Subcutaneous abdominal adipose tissue (tissue), 5 donors: ENCODE measurements around the gene COL8A1.
"Not testable (repeated sequence)": the region's sequence is repeated elsewhere in the genome, so short reads cannot be mapped to it uniquely, and the experiment has no call there.

ENCODE experiments used
- H3K27ac ChIP-seq: one replicate; pipeline ENCODE4 v1.7.0; 2013; ENCODE audit warnings: low read depth, mild to moderate bottlenecking, inconsistent platforms, low read length, moderate library complexity
- H3K27me3 ChIP-seq, 5 donors: one replicate each; pipeline ENCODE4 v1.7.0; 2013; ENCODE audit warnings: low read length in 5 of 5, inconsistent platforms in 1 of 5; ENCODE audit not compliant: control insufficient read depth in 5 of 5, insufficient read depth in 4 of 5
- H3K36me3 ChIP-seq, 5 donors: one replicate each; pipeline ENCODE4 v1.7.0; 2013; ENCODE audit warnings: low read length in 5 of 5; ENCODE audit not compliant: control insufficient read depth in 5 of 5, insufficient read depth in 5 of 5
- H3K4me1 ChIP-seq, 5 donors: one replicate each; pipeline ENCODE4 v1.7.0; 2013; ENCODE audit warnings: low read length in 5 of 5, mild to moderate bottlenecking in 3 of 5, moderate library complexity in 1 of 5; ENCODE audit not compliant: control insufficient read depth in 5 of 5, insufficient read depth in 5 of 5
- H3K4me3 ChIP-seq, 5 donors: one replicate each; pipeline ENCODE4 v1.7.0; 2013; ENCODE audit warnings: low read length in 5 of 5, low read depth in 1 of 5
- H3K9ac ChIP-seq, 5 donors: one replicate each; pipeline ENCODE4 v1.7.0; 2013; ENCODE audit warnings: low read length in 5 of 5, mild to moderate bottlenecking in 4 of 5, moderate library complexity in 3 of 5
- H3K9me3 ChIP-seq, 5 donors: one replicate each; pipeline ENCODE4 v1.7.0; 2013; ENCODE audit warnings: low read length in 5 of 5; ENCODE audit not compliant: control insufficient read depth in 5 of 5
- donor health status: healthy.
- donor health status: healthy.
- donor health status: healthy.
- donor health status: healthy.
- donor health status: healthy.

Gene COL8A1

DNA sequence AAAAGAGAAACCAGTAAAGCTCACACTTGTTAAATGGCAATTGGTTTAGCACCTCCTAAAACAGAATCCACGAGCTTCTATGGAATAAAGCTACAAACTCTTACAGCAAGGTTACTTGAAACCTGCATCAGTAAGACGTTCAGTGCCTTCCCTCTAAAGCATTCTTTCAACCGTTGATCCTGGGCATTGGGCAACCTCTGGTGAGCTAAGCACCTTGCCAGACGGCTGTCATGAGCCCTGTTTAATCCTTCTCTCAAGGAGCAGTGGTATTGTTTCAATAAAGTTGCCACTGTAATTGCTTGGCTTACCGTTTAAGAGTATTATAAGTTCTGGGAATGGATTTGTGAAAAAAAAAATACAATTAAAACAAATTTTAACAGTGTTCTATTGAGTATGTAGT is 75.0 kb downstream of the COL8A1 start:
- H3K4me1 ChIP-seq: no peaks in the 10 kb centered on the region
- H3K27ac ChIP-seq: no peak overlapping the region
- H3K9me3 ChIP-seq: no peaks in the 10 kb centered on the region
- no peaks in the 10 kb centered on the region for H3K36me3 ChIP-seq
- H3K9ac ChIP-seq: no peak overlapping the region
- H3K4me3 ChIP-seq: no peak overlapping the region
- H3K27me3 ChIP-seq: no peaks in the 10 kb centered on the region

DNA sequence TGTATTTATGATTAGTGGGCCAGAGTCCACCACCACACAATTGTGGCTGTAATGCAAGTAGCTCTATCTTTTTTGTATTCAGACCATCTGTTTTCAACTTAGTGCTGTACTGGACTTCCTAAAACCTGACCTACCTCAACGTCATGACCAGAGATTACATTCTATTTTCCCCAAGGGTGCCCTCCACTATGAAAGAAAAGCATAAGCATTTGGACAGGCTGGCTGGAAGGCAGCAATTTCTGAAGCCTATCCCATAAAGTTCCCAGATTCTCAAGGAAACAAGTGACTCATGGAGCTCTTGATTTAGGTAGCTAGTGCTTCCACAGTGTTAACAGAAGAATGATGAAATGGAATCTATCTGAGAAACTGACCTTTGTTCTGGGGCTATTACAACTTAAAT is 75.8 kb downstream of the COL8A1 start:
- no peaks in the 10 kb centered on the region for H3K9me3 ChIP-seq
- H3K27ac ChIP-seq: no peak overlapping the region
- H3K36me3 ChIP-seq: no peaks in the 10 kb centered on the region
- no peaks in the 10 kb centered on the region for H3K4me1 ChIP-seq
- H3K27me3 ChIP-seq: no peaks in the 10 kb centered on the region
- no peak overlapping the region for H3K4me3 ChIP-seq
- no peak overlapping the region for H3K9ac ChIP-seq

DNA sequence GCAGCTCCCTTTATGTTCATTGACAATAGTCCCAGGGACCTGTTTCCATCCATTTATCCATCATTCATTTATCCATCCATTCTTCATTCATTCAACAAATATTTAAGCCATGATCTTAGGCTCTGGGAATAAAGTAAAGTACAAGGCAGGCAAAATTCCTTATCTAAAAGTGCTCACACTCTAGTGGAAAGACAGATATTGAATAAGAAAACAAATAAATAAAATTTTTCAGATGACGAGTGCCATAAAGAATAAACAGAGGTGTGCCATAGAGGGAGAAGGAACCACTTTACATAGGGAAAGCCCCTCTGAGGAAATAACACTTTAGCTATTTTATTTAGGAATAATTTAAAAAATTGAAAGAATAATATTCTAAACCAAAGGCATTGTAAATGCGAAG is 76.2 kb downstream of the COL8A1 start:
- no peak overlapping the region for H3K9ac ChIP-seq
- no peaks in the 10 kb centered on the region for H3K27me3 ChIP-seq
- H3K4me3 ChIP-seq: no peak overlapping the region
- no peak overlapping the region for H3K27ac ChIP-seq
- no peaks in the 10 kb centered on the region for H3K4me1 ChIP-seq
- no peaks in the 10 kb centered on the region for H3K9me3 ChIP-seq
- H3K36me3 ChIP-seq: no peaks in the 10 kb centered on the region

DNA sequence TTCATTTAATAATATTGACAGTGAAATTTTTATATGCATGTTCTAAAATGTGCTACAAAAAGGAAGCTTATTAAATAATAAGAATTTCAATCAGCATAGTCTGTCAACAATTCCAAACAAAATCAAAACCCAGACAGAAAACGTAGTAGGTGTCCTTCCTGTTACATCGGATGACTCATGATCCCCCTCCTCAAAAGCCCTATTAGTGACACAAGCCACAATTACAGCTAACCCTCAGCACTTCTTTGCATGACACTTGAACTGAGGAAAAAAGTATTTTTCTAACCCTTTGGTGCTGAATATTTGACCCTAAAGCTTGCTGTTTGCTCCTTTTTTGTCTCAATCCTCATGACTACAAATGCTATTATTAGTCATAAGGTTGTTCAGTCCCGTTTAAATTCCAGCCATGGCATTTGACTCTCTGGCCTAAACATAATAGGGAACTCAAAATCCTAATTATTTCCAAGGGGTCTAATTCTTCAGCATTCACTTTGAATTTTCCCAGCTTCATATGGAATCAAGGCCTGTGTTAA is 78.1 kb downstream of the COL8A1 start:
- Histone ChIP-seq H3K4me1 (peaks cover 0 to 9% (median 4%) of the 10 kb centered on the region in 5 donors), H3K4me3 (no peak overlapping the region), H3K36me3 (no peaks in the 10 kb centered on the region), H3K27me3 (no peaks in the 10 kb centered on the region), H3K9ac (no peak overlapping the region), H3K27ac (no peak overlapping the region), H3K9me3 (no peaks in the 10 kb centered on the region)

DNA sequence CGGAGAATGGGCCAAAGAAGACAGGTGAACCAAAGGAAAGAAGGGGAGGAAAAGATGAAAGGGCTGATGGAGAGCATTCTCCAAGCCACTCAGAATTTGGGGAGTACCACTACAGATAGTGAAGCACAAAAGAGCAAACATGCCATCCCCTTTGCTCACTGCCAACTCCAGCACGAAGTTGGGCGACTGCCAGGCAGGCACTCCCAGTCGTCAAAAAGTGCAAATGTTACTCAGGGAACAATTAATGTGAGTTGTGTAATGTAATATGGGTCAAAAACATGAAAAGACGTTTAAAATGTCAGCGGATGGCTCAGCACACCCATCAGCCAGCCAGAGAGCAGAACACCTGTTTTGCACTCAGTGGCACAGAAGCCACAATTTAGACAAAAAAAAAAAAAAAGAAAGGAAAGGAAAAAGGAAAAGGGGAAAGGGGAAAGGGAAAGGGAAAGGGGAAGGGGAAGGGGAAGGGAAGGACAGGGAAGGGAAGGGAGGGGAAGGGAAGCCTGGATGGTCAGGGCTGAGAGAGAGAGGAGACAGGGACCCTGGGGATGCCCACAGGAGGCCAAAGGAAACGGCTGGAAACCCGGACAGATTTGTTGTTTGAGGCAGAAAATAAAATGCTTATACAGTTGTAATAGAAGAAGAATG is 82.7 kb downstream of the COL8A1 start:
- no peak overlapping the region for H3K27ac ChIP-seq
- peak overlapping the region in 1 of 5 donors; percentile 7 for H3K4me3 ChIP-seq
- no peaks in the 10 kb centered on the region for H3K27me3 ChIP-seq
- H3K4me1 ChIP-seq: peaks cover 0 to 21% (median 4%) of the 10 kb centered on the region in 5 donors
- no peak overlapping the region for H3K9ac ChIP-seq
- no peaks in the 10 kb centered on the region for H3K36me3 ChIP-seq
- no peaks in the 10 kb centered on the region for H3K9me3 ChIP-seq

DNA sequence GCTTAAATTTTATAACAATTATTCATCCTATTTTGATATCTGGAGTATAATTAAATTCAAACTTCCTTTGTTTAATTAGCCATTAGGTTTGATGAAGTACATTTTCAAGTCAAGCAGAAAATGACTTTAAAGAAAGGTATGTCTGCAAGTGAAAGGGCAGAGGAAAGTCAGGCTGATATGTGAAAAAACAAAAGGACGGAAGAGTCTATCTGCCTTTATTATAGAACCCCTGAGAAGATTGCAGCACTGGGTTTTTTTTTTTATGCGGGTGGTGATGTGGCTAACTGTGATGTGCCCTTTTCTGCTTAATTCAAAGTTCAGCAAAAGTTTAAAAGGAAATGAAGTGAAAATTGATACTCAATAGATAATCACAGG is 83.2 kb downstream of the COL8A1 start:
- Histone ChIP-seq H3K36me3 (no peaks in the 10 kb centered on the region), H3K27me3 (no peaks in the 10 kb centered on the region), H3K4me3 (no peak overlapping the region), H3K9ac (no peak overlapping the region), H3K27ac (no peak overlapping the region), H3K9me3 (no peaks in the 10 kb centered on the region), H3K4me1 (peaks cover 0 to 21% (median 4%) of the 10 kb centered on the region in 5 donors)

DNA sequence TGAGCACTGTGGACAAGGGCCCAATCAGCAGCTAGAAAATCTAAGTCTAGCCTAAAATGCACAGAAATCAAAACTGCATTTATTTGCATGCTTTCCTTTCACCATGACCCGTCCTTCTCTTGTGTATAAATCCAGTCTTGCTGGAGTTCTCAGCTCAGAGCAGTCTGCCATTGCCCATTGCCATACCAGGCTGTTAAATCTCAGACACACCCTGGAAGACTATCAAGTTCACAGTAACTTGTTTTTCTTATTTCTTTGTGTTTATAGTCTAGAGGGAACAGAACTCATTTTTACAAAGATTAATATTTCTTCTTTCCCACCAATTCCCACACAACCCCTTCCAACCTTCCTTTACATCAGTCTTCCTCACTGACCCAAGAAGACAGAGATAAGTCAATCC is 85.9 kb downstream of the COL8A1 start:
- no peak overlapping the region for H3K27ac ChIP-seq
- no peaks in the 10 kb centered on the region for H3K36me3 ChIP-seq
- H3K4me3 ChIP-seq: no peak overlapping the region
- no peaks in the 10 kb centered on the region for H3K9me3 ChIP-seq
- peaks cover 0 to 21% (median 4%) of the 10 kb centered on the region in 5 donors for H3K4me1 ChIP-seq
- no peak overlapping the region for H3K9ac ChIP-seq
- H3K27me3 ChIP-seq: no peaks in the 10 kb centered on the region

DNA sequence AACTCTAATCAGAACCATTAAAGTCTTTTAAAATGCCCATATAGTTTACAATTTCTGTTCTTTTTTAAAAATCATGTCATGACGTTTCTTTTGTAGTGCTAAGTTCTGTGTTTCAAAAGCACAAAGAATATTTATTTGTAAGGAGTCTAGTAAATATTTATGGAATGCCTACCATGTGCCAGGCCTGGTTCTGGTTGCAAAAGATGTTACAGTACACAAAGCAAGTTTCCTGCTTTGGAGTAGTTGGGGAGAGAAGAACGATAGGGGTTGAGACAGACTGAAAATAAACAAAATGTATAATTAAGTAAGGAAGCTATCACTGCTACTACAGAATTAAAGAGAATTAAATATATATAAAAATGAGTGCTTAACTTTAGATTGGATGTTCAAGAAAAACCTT is 92.5 kb downstream of the COL8A1 start:
- Histone ChIP-seq H3K36me3 (no peaks in the 10 kb centered on the region), H3K27me3 (no peaks in the 10 kb centered on the region), H3K27ac (peak overlapping the region; percentile 31), H3K4me3 (no peak overlapping the region), H3K9me3 (no peaks in the 10 kb centered on the region), H3K9ac (no peak overlapping the region), H3K4me1 (peaks cover 0 to 16% (median 5%) of the 10 kb centered on the region in 5 donors)

DNA sequence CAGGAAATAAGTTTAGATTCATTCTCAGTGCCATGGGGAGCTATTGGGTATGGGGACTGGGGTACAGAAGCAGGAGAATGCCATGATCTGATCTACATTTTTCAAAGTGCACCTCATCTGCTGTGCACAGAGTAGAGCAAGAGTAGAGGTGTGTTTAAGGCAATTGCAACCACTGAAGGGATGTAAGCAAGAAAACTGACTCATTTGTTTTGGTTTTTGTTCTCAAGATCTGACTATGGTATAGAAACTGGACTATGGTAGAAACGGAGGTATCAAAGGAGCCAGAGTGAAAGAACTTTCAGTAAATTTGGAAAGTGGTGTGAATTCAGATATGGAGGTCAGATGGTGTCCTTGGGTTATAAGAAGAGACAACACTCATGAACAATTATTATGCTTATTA is 93.1 kb downstream of the COL8A1 start:
- H3K27me3 ChIP-seq: no peaks in the 10 kb centered on the region
- no peaks in the 10 kb centered on the region for H3K36me3 ChIP-seq
- peaks cover 0 to 16% (median 5%) of the 10 kb centered on the region in 5 donors for H3K4me1 ChIP-seq
- no peak overlapping the region for H3K4me3 ChIP-seq
- H3K9ac ChIP-seq: no peak overlapping the region
- H3K9me3 ChIP-seq: no peaks in the 10 kb centered on the region
- peak overlapping the region; percentile 31 for H3K27ac ChIP-seq

DNA sequence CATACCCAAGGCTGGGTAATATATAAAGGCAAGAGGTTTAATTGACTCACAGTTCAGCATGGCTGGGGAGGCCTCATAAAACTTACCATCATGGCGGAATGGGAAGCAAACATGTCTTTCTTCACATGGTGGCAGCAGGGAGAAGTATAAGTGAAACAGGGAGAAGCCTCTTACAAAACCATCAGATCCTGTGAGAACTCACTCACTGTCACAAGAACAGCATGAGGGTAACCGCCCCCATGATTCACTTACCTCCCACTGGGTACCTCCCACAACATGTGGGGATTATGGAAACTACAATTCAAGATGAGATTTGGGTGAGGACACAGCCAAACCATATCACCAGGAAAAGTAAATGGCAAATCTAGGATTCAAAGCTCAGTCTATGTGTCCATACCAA is 102.0 kb downstream of the COL8A1 start:
- H3K9ac ChIP-seq, H3K27me3 ChIP-seq, H3K4me1 ChIP-seq, H3K36me3 ChIP-seq, H3K4me3 ChIP-seq, H3K9me3 ChIP-seq, H3K27ac ChIP-seq: not testable (repeated sequence)
